Endothelial cell of umbilical vein (primary cell): Measurements from ENCODE around the gene COL4A1.

Experiments used
- CTCF ChIP-seq, 2 donors: IDR thresholded peaks; 1 replicate in 1 of 2; 2 replicates in 1 of 2; pipeline ENCODE4 v1.5.1; 2011; ENCODE audit warnings: low read length in 2 of 2, mild to moderate bottlenecking in 2 of 2, moderate library complexity in 2 of 2, control low read depth in 1 of 2, inconsistent platforms in 1 of 2, low read depth in 1 of 2; ENCODE audit not compliant: insufficient read depth in 1 of 2; ENCODE audit errors: extremely low read depth in 1 of 2
- EZH2 ChIP-seq: IDR thresholded peaks from 2 replicates; pipeline ENCODE4 v1.6.1; 2012; ENCODE audit warnings: borderline replicate concordance, low read depth, mild to moderate bottlenecking, moderate library complexity, low read length, inconsistent platforms; ENCODE audit not compliant: severe bottlenecking
- JUN ChIP-seq: IDR thresholded peaks from 2 replicates; pipeline ENCODE4 v1.6.1; 2011; ENCODE audit warnings: borderline replicate concordance, low read depth; ENCODE audit not compliant: insufficient read length, insufficient read depth
- MAX ChIP-seq: IDR thresholded peaks from 2 replicates; pipeline ENCODE4 v1.6.1; 2011; ENCODE audit not compliant: insufficient read depth, insufficient read length
- POLR2A ChIP-seq: IDR thresholded peaks from 2 replicates; pipeline ENCODE4 v1.6.1; 2012; ENCODE audit warnings: low read depth, mild to moderate bottlenecking, control low read depth, low read length
- POLR2AphosphoS5 ChIP-seq: IDR thresholded peaks from 2 replicates; pipeline ENCODE4 v1.6.1; 2012; ENCODE audit warnings: low read depth, mild to moderate bottlenecking, control low read depth, low read length, moderate library complexity; ENCODE audit not compliant: insufficient read depth

DNA sequence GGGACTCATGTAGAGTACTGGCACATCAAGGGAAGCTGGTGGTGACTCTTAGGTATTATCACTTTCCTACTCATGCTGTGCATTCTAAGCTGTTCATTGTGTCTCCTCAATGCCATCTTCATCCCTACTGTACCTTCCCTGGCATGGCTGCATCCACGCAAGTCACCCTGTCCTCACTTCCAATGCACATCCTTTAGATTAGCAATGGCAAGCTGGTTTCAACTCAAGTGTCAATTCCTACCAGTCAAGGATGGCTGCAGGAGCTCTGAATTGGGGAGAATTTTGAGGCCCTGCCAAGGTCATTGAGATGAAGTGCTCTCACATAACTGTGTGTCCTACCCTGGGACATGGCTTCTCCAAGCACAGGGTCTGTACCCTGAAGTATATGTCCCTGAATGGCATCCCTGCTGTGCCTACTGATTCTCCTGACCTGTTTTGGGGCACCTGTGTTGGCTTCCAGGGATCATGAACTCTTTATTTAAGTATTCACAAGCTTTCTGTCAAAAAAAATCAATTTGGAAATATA, 24.6 kb downstream of the COL4A1 start:
- TF ChIP-seq MAX (no peak), CTCF (IDR thresholded peaks at IDR 0.05; ENCODE audit: extremely low read depth in 1 of 2, insufficient read depth in 1 of 2, low read depth in 1 of 2, low read length in 2 of 2) (no peak), EZH2 (no peak), POLR2A (no peak), POLR2AphosphoS5 (no peak), JUN (no peak)
